Measurements from ENCODE around the gene ZSCAN5C.

DNA sequence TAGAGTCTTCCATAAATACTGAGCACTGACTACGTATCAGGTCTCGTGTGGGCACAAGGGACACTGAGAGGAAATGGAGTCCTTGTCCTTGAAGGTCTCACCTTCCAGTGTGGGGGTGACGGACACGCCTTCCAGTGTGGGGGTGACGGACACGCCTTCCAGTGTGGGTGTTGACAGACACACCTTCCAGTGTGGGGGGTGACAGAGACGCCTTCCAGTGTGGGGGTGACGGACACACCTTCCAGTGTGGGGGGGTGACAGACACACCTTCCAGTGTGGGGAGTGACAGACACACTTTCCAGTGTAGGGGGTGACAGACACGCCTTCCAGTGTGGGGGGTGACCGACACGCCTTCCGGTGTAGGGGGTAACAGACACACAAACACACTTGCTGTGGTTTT is 56.2 kb downstream of the ZSCAN5C start:
- TF ChIP-seq CTCF (IDR thresholded peaks at IDR 0.05) = no peak
- TF ChIP-seq POLR2A (IDR thresholded peaks at IDR 0.05) = no peak
